Suppressor macrophage treated with lipopolysaccharide for 1 hour (primary cell): ENCODE results near the gene PCSK5.
A peak's percentile ranks its signal among the peaks of the same experiment; 100 is the strongest.

Experiments used
- DNase-seq, 3 donors: peaks; one replicate each; pipeline ENCODE4 v3.0.0-alpha.2; 2020 to 2022

PCSK5 gene

GRCh38 chr9:76213751-76214150, 323.3 kb downstream of the PCSK5 start:
- DNase-seq = no peak

GRCh38 chr9:76215066-76215465, 324.6 kb downstream of the PCSK5 start:
- no peak for DNase-seq

- DNase-seq = peak; percentile 35 to 81 (median 76)
Measured at GRCh38 chr9:76216161-76216649, 325.7 kb downstream of the PCSK5 start.

- no peak for DNase-seq
Measured at GRCh38 chr9:76218117-76218885, 327.8 kb downstream of the PCSK5 start.

DNA sequence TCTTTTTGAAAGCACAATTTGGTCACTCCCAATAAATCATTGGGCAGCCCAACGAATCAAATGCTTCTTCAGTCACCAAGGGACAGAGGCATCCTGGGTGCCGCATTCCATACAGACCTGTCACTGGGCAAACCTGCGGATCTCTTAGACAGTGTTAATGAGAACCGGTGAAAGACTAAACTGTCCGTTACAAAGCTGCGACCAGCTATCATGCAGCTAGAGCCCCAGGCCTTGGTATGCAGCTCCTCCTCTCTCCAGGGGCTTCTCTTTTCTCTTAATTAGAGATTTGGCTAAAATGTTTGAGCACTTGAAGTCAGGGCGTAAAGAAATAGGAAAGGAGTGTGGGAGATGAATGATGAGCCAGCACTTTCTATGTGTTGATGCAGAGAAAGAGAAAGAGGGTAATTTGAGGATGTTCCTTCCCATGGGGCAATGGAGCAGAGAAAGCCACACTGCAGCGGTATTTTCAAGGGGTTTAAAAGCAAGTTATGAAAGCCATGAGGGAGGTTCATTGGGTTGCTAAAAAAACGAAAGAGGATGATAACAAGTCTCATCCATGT, 328.5 kb downstream of the PCSK5 start:
- DNase-seq = no peak

DNA sequence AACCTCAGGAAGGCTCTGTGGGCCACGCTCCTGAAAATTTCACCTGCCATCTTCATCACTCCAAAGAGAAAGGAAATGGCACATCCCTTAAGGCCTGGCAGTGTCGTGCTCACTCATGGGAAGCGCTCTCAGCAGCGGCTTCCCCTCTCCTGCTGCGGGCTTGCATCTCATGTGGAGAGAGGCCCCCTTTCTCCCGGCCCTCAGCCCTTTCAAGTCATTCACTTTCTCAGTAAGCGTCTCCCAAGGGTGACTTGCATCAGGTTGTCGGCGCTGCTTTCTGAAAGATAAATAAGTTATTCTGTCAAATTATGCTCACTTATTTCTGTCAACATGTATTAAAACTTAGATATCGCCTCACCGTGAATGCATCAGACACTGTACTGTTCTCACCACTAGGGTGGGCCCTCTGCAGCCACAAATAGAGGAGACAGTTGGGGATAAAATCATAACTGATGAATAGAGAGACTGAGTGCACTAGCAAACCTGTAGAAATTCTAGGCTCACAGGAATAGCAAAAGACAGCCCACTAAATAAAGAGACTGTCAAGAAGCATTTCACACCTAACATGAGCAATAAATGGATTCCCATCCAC, 329.2 kb downstream of the PCSK5 start:
- DNase-seq = no peak

- no peak for DNase-seq
Measured at GRCh38 chr9:76221423-76221822, 330.9 kb downstream of the PCSK5 start.

- DNase-seq = no peak
Measured at GRCh38 chr9:76223749-76224340, 333.4 kb downstream of the PCSK5 start.

DNA sequence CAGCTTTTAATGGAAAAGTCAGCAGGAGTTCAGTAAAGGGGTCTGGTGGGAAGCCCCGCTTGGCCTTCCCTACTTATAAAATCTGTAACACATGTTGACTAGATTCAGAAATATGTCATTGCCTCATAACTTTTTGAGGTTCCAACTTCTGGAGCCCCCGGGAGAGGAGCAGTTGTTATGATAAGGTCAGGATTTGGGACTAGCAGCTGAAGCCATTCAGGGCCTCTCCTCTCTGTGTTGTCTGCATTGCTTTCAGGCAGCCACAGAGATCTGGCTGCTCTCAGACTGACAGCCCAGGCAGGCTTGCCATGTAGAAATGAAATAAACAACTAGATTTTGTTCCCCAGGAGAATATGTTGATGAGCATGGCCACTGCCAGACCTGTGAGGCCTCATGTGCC, 336.7 kb downstream of the PCSK5 start:
- DNase-seq = no peak

GRCh38 chr9:76231001-76231400, 340.5 kb downstream of the PCSK5 start:
- DNase-seq = peak; percentile 67 to 78 (median 70)

GRCh38 chr9:76232861-76233489, 342.5 kb downstream of the PCSK5 start:
- DNase-seq = no peak

DNA sequence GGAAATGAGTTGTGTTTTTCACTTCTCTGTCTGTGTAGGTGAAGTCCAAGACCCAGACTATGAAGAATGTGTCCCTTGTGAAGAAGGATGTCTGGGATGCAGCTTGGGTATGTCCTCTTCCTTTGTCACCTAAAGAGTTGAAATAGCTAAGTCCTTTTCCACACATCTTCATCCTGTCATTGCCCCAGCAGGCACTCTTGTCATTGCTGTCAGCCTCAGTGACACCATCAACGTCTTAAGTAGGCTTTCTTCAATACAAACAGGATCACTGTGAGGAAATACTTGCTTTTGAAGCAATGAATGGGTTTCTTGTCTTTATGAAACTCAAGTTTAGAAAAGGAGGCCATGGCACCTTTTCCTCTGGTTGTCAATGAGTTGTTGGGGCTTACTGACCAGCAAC, 350.1 kb downstream of the PCSK5 start:
- DNase-seq = no peak

GRCh38 chr9:76245518-76245917, 355.0 kb downstream of the PCSK5 start:
- peak; percentile 39 to 73 (median 66) for DNase-seq

DNA sequence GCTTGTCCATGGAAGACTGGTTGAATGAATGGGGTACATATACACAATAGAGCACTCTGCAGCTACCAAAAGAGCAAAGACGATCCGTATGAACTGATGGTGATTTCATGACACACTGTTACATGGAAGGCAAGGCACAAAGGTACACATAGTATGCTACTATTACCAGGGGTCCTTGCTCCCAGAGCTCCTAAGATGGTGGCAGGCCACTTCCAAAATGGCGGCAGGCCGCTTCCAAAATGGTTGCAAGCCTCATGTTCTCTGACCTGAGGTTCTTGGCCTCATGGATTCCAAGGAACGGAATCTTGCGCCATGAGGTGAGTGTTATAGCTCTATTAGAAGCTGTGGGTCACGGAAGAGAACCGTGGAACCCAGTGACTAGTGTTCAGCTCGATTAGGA, 356.2 kb downstream of the PCSK5 start:
- DNase-seq = no peak

GRCh38 chr9:76247426-76247825, 357.0 kb downstream of the PCSK5 start:
- DNase-seq = no peak

DNA sequence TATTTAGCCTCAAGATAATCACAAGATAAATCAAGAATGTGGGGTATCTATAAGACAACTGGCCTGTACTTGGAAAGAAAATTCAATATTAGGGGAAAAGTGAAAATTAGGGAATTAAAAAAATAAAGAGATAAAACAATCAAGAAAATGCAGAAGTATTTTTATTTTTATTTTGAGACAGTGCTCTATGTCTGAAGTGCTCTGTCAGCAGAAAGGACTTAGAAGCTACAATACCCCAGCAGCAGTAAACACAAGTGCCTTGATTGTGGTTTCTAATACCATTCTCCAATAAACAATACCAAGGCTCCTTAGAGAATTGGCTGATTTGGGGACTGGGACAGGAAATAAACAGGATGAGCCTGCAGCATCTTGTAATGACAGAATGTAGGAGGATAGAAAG, 358.8 kb downstream of the PCSK5 start:
- no peak for DNase-seq

DNA sequence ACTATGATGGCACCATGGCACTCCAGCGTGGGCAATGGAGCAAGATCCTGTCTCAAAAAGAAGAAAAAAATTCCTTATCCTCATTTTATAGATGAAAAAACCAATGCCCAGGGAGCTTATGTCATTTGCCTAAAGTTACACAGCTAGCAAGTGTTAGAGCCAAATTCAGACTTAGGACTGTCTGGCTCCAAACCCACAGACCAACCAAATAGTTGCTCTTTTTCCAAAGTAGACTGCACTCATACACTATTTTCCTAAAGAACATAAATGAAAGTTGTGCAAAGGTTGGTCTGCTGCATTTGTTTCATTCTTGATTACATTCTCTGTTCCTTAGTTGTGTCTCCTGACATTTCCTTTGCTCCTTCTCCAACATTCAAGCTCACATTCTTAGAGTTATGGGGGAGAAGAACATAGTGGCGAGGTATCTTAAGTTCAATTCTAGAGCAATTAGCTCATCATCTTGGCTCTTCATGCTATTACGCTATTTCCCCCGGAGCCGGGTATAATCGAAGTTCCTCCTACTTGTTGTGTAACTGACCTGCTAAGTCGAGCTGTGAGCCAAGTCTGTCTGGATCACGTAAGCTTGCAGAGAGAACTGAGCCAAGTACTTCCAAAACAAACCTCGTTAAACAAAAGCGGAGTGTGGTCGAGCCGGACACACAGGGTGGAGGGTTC, 365.4 kb downstream of the PCSK5 start:
- peak; percentile 69 to 73 (median 72) for DNase-seq

GRCh38 chr9:76257311-76257710, 366.8 kb downstream of the PCSK5 start:
- no peak for DNase-seq

- no peak for DNase-seq
Measured at GRCh38 chr9:76266649-76267283, 376.3 kb downstream of the PCSK5 start.

DNA sequence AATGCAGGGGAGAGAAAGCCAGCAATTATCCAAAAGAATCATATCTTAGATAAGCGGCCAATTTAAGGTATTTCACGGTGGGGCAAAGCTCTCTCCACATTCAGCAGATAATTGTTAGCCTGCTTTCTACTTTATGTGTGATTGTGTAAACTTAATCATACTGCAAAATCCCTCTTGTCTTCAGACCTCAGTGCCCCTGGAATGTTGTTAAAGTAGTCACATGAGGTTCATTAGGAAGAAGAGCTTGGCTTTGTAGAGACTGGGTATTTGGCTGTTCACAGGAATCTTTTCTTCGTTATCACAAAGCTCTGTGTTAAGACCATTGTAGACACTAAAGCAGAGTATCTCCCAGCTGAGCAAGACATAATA, 376.8 kb downstream of the PCSK5 start:
- no peak for DNase-seq

DNA sequence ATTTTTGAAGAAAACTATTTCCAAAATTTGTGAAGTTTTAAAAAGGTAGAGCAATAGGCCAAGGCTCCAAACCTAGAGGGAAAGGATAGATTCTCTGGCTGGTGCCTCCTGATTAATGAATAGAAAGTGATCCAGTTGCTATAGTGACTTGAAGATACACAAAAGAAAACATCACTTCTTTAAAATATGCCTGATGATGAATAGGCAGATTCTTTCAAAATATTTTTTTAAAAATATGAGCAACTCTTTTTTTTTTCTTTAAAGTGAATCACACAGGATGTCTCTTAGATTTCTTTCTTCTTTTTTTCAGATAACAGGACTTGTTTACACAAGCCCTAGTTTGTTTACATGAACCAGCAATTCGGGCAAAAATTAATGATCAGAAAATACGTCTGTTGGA, 379.3 kb downstream of the PCSK5 start:
- DNase-seq = peak in 2 of 3 donors; percentile 8 to 39

DNA sequence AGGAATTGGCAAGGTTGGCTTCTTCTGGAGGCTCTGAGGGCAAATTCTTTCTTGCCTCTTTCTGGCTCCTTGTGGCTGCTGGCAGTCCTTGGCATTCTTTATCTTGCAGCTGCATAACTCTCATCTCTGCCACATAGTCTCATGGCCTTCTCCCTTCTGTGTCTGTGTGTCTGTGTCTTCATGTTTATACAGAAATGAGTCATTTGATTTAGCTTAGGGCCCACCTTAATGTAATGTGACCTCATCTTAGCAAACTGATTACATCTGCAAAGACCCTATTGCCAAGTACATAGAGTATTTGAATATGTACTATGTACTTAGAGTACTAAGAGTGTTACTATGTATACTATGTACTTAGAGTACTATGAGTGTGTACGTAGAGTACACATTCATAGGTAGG, 381.3 kb downstream of the PCSK5 start:
- no peak for DNase-seq
